Caco-2 (cell line): ENCODE results near the gene DPY30. TPM values are rescaled to one million over a fixed set of nuclear protein-coding genes. Genes with fewer than 3 reads are reported as not detected.

Experiments
- BruUV-seq: library from RNA; stranded (reverse); fragments of 400-500 nt; replicated peaks from 2 replicates; lab custom pipeline; 2021; lab: Mats Ljungman, UMichigan
- CTCF ChIA-PET: fragments of 300-600 bp; sonication (Branson Sonifier 250); formaldehyde crosslinking; loops from one replicate; lab custom pipeline; 2022; ENCODE audit warnings: antibody characterized with exemption; lab: Charles Lee
- POLR2A ChIA-PET: fragments of 300-600 bp; sonication (Branson Sonifier 250); formaldehyde crosslinking; loops from one replicate; lab custom pipeline; 2022; ENCODE audit warnings: antibody characterized with exemption; lab: Charles Lee
- DNase-seq, 2 experiments: peaks; one replicate each; pipeline versions ENCODE4 v3.0.0 to v3.0.0-alpha.2; 2020 to 2022
- H3K27me3 ChIP-seq: replicated peaks from 2 replicates; pipeline ENCODE4 v1.6.0; 2011; ENCODE audit warnings: low read length; ENCODE audit not compliant: control insufficient read depth, insufficient read depth
- H3K36me3 ChIP-seq: 2 replicates; pipeline ENCODE4 v1.5.1; 2011; ENCODE audit warnings: low read length; ENCODE audit not compliant: control insufficient read depth, insufficient read depth
- H3K4me1 ChIP-seq: fragments of 250-450 bp; sonication (Bioruptor Pico); 2 replicates; pipeline ENCODE4 v1.5.1; 2020; ENCODE audit warnings: mild to moderate bottlenecking
- H3K4me3 ChIP-seq: 2 replicates; pipeline ENCODE4 v1.5.1; 2011; ENCODE audit warnings: low read depth, mild to moderate bottlenecking, control low read depth, low read length
- H3K9me3 ChIP-seq: fragments of 250-450 bp; sonication (Bioruptor Pico); 2 replicates; pipeline ENCODE4 v1.5.1; 2020; ENCODE audit warnings: mild to moderate bottlenecking, moderate library complexity
- H3K27ac Mint-ChIP-seq: one replicate; pipeline ENCODE4 v1.8.0; 2022; ENCODE audit warnings: mixed read lengths; ENCODE audit not compliant: unreplicated experiment
- H3K27me3 Mint-ChIP-seq: one replicate; pipeline ENCODE4 v1.8.0; 2022; ENCODE audit warnings: mixed read lengths; ENCODE audit not compliant: insufficient read depth, unreplicated experiment
- H3K36me3 Mint-ChIP-seq: one replicate; pipeline ENCODE4 v1.8.0; 2022; ENCODE audit warnings: mild to moderate bottlenecking, mixed read lengths; ENCODE audit not compliant: insufficient read depth, unreplicated experiment
- H3K4me1 Mint-ChIP-seq: one replicate; pipeline ENCODE4 v1.8.0; 2022; ENCODE audit warnings: low read depth, mixed read lengths; ENCODE audit not compliant: unreplicated experiment
- H3K4me3 Mint-ChIP-seq: one replicate; pipeline ENCODE4 v1.8.0; 2022; ENCODE audit warnings: mild to moderate bottlenecking, moderate library complexity, mixed read lengths; ENCODE audit not compliant: unreplicated experiment
- H3K9me3 Mint-ChIP-seq: one replicate; pipeline ENCODE4 v1.8.0; 2022; ENCODE audit warnings: mixed read lengths; ENCODE audit not compliant: unreplicated experiment
- intact Hi-C: fragments of 100-400 bp; cut with micrococcal nuclease; formaldehyde crosslinking; loops from one replicate; pipeline ENCODE4 v1.10.0; 2022; ENCODE audit not compliant: unreplicated experiment
- total RNA-seq: library from RNA; stranded (reverse); gene quantifications from 2 replicates; pipeline ENCODE4 v1.2.3, GENCODE V29; 2022
- TF ChIP-seq, protein P1 (sequence below), 2 experiments: fragments of 200-600 bp in 1 of 2; IDR thresholded peaks; 1 replicate in 1 of 2; 2 replicates in 1 of 2; pipeline versions ENCODE4 v1.5.1 to v1.8.0; 2011 to 2022; ENCODE audit warnings: antibody characterized with exemption in 1 of 2, control low read depth in 1 of 2, inconsistent platforms in 1 of 2, low read depth in 1 of 2, low read length in 1 of 2, mild to moderate bottlenecking in 1 of 2, moderate library complexity in 1 of 2; ENCODE audit not compliant: insufficient read depth in 1 of 2, severe bottlenecking in 1 of 2, unreplicated experiment in 1 of 2

DPY30 gene
- total RNA-seq, 1 experiment from 2014 or later = 136 TPM

DNA sequence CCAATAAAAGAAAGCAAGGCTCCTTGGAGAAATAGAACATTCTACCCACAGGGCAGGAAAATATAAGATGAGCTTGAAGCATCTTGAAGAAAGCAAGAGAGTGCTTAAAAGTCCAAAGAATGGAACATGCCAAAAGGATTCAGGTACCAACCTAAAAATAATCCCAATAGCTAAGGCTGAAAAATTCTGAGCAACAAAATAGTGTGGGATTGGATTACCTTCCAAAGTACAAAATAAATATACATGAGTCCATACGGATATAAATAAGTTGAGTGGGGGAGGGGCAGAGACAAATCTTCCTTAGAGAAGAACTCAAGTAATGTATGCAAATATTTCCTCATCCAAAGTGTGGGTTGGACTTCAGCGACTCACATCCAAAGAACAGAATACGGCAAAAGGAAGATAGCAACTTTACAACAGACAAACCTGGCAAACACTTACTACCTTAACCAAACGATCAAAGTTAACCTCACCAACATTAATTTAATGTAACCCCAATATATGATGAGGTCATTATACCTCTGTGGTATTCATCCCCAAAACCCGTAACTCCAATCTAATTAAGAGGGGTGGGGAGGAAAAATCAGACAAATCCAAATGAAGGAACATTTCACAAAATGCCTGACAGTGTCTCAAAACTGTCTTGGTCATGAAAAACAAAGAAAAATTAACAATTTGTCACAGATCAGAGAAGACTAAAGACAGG is 55.7 kb downstream of the DPY30 start:
- TF ChIP-seq, protein P1, sequence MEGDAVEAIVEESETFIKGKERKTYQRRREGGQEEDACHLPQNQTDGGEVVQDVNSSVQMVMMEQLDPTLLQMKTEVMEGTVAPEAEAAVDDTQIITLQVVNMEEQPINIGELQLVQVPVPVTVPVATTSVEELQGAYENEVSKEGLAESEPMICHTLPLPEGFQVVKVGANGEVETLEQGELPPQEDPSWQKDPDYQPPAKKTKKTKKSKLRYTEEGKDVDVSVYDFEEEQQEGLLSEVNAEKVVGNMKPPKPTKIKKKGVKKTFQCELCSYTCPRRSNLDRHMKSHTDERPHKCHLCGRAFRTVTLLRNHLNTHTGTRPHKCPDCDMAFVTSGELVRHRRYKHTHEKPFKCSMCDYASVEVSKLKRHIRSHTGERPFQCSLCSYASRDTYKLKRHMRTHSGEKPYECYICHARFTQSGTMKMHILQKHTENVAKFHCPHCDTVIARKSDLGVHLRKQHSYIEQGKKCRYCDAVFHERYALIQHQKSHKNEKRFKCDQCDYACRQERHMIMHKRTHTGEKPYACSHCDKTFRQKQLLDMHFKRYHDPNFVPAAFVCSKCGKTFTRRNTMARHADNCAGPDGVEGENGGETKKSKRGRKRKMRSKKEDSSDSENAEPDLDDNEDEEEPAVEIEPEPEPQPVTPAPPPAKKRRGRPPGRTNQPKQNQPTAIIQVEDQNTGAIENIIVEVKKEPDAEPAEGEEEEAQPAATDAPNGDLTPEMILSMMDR (IDR thresholded peaks at IDR 0.05; ENCODE audit: insufficient read depth in 1 of 2, low read depth in 1 of 2, low read length in 1 of 2, severe bottlenecking in 1 of 2, unreplicated experiment in 1 of 2) = no peak
- intact Hi-C loops = loop anchor here (5.0 kb wide), 1 partner anchor 37 kb away; no protein-coding TSS in a partner anchor
- Histone ChIP-seq H3K36me3 (no peaks in the 10 kb centered on the region), H3K4me1 (peaks cover 21% of the 10 kb centered on the region), H3K9me3 (no peaks in the 10 kb centered on the region), H3K27me3 (no peaks in the 10 kb centered on the region), H3K4me3 (no peak overlapping the region)
- no peak overlapping the region for H3K4me3 Mint-ChIP-seq
- DNase-seq = no peak
- H3K36me3 Mint-ChIP-seq = peaks cover 14% of the 10 kb centered on the region
- ChIA-PET CTCF (no interaction called here), POLR2A (interaction anchor here (0.5 kb wide), 1 partner anchor 228 kb away, joined by 4 read pairs; no protein-coding TSS in a partner anchor)
- no TSS peak for BruUV-seq
- no peaks in the 10 kb centered on the region for H3K9me3 Mint-ChIP-seq
- H3K27ac Mint-ChIP-seq = peak overlapping the region; percentile 39
- peaks cover 30% of the 10 kb centered on the region for H3K4me1 Mint-ChIP-seq
- no peaks in the 10 kb centered on the region for H3K27me3 Mint-ChIP-seq

DNA sequence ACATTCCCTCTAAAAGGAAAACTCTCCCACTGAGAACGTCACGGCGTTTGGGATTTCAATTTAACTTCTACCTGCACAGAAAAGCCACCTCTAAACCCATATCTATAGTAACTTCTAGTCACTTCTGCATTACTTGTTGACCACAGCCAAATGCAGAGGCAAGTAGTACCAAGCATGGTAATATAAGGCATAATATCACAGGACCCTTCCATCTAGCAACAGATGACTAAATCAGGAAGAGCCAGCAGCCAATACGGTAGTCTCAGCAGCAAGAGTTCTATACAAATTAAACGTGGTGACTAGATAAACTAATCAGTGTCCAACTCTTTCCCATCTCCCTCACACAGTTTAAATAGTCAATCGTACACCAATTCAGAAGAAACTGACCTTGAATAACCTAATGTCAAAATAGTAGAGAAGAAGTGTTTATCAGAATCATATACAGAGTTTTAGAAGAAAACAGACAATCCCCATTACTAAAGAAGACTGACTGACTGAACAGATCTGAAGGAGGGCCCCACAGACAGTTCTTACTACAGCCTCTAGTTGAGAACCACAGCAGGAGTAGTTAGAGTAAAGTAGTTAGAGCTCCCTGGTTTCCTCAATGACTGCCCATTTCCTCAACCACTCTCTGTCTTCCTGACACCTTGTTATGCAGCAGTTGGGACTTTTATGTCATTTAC is 58.8 kb downstream of the DPY30 start:
- Mint-ChIP-seq H3K27ac (no peak overlapping the region), H3K27me3 (no peaks in the 10 kb centered on the region), H3K9me3 (no peaks in the 10 kb centered on the region), H3K36me3 (peaks cover 18% of the 10 kb centered on the region), H3K4me3 (no peak overlapping the region), H3K4me1 (peaks cover 15% of the 10 kb centered on the region)
- Histone ChIP-seq H3K36me3 (no peaks in the 10 kb centered on the region), H3K4me3 (no peak overlapping the region), H3K27me3 (no peaks in the 10 kb centered on the region), H3K9me3 (no peaks in the 10 kb centered on the region), H3K4me1 (peaks cover 13% of the 10 kb centered on the region; the same call in 1 of the 2 replicates)
- ChIA-PET POLR2A (no interaction called here), CTCF (no interaction called here)
- intact Hi-C loops = loop anchor here (5.0 kb wide), 1 partner anchor 34 kb away; no protein-coding TSS in a partner anchor
- peak in 1 of 2 experiments; percentile 24 for DNase-seq
- no TSS peak for BruUV-seq
- TF ChIP-seq, protein P1 (IDR thresholded peaks at IDR 0.05; ENCODE audit: insufficient read depth in 1 of 2, low read depth in 1 of 2, low read length in 1 of 2, severe bottlenecking in 1 of 2, unreplicated experiment in 1 of 2) = no peak

DNA sequence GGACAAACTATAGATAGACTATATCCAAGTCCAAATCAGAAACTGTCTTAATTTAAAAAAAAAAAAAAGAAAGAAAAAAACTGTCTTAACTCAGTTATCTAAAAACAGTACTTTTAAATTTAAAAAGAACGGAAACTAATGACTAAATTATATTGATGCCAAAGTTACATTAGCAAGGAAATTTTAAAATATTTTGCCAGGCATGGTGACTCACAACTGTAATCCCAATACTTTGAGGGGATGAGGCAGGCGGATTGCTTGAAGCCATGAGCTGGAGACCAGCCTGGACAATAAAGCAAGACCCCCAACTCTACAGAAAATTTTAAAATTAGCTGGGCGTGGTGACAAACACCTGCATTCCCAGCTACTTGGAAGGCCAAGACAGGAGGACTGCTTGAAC is 59.6 kb downstream of the DPY30 start:
- Mint-ChIP-seq H3K36me3 (peaks cover 18% of the 10 kb centered on the region), H3K4me3 (no peak overlapping the region), H3K9me3 (no peaks in the 10 kb centered on the region), H3K4me1 (peaks cover 15% of the 10 kb centered on the region), H3K27me3 (no peaks in the 10 kb centered on the region), H3K27ac (no peak overlapping the region)
- Histone ChIP-seq H3K9me3 (no peaks in the 10 kb centered on the region), H3K36me3 (no peaks in the 10 kb centered on the region), H3K4me1 (peaks cover 13% of the 10 kb centered on the region; the same call in 1 of the 2 replicates), H3K27me3 (no peaks in the 10 kb centered on the region), H3K4me3 (no peak overlapping the region)
- no TSS peak for BruUV-seq
- no peak for DNase-seq
- POLR2A ChIA-PET = no interaction called here
- CTCF ChIA-PET = no interaction called here
- intact Hi-C loops = loop anchor here (5.0 kb wide), 1 partner anchor 33 kb away; no protein-coding TSS in a partner anchor
- TF ChIP-seq, protein P1 (IDR thresholded peaks at IDR 0.05; ENCODE audit: insufficient read depth in 1 of 2, low read depth in 1 of 2, low read length in 1 of 2, severe bottlenecking in 1 of 2, unreplicated experiment in 1 of 2) = no peak
